ENCODE data around the gene DHX16.

DNA sequence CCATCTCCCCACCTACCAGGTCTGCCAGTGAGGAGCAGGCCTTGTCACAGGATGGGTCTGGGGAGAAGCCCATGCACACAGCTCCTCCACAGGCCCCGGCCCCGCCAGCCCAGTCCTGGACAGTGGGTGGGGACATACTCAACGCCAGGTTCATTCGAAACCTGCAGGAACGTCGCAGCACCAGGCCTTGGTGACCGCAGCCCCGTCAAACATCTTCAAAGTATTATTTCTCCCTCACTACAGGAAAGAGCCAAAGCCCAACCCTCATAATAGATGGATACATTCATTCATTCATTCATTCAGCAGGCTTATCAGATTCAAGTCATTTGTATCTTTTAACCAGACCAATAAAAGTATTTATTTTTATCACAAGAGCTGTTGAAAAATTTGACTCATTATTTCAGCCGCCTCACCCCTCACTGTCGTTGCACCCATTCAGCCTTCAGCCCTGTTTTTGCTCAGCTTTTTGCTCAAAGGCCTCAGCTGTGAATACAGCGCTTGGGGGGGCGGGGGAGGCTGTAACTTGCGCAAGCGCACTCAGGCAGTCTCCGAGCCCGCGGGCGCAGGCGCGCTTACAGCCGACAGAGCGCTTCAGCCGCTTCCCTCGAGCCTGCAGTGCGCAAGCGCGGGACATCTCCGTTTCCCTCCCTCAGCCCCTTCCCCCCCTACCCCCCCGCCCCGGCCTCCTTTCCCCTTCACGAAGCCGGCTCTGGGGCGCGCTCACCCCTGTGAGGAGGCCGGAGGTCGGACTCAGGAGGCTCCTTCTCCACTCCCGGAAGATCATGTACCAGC, 26.2 kb downstream of the DHX16 start, which contains the start of gene C6orf136:
- TF ChIP-seq, protein P1, sequence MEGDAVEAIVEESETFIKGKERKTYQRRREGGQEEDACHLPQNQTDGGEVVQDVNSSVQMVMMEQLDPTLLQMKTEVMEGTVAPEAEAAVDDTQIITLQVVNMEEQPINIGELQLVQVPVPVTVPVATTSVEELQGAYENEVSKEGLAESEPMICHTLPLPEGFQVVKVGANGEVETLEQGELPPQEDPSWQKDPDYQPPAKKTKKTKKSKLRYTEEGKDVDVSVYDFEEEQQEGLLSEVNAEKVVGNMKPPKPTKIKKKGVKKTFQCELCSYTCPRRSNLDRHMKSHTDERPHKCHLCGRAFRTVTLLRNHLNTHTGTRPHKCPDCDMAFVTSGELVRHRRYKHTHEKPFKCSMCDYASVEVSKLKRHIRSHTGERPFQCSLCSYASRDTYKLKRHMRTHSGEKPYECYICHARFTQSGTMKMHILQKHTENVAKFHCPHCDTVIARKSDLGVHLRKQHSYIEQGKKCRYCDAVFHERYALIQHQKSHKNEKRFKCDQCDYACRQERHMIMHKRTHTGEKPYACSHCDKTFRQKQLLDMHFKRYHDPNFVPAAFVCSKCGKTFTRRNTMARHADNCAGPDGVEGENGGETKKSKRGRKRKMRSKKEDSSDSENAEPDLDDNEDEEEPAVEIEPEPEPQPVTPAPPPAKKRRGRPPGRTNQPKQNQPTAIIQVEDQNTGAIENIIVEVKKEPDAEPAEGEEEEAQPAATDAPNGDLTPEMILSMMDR (IDR thresholded peaks at IDR 0.05) = no peak
- TF ChIP-seq POLR2A (IDR thresholded peaks at IDR 0.05) = no peak

Measured in lower leg skin (tissue), 3 donors.